ENCODE measurements around the gene CHST7. TPM values are rescaled to one million over a fixed set of nuclear protein-coding genes. Genes with fewer than 3 reads are reported as not detected.

Gene CHST7
- 8.7 and 11.2 TPM in 2 replicates for total RNA-seq

GRCh38 chrX:46573331-46573891 lies at the start of gene CHST7:
Gene CHST7, plus strand, starts transcription at chrX:46573765. Its CDS starts 167 bp downstream, at chrX:46573932.

GRCh38 chrX:46545111-46546005 lies 28.2 kb upstream of the CHST7 start, which contains the start of gene ZNF674:
Gene ZNF674, minus strand, starts transcription at chrX:46545421. Its CDS starts 3,334 bp downstream, at chrX:46542087.

Other genes with a start within 250 kb of the CHST7 start
- 2.7 and 5.7 TPM in 2 replicates for gene ZNF674, start 28.3 kb upstream of the CHST7 start, total RNA-seq
- gene SLC9A7, start 185.4 kb downstream of the CHST7 start, total RNA-seq: 45.4 and 57.9 TPM in 2 replicates